LHCN-M2 (cell line): ENCODE results near the gene PCBP3. TPM values are rescaled to one million over a fixed set of nuclear protein-coding genes. Genes with fewer than 3 reads are reported as not detected.
A peak's percentile ranks its signal among the peaks of the same experiment; 100 is the strongest.

Source experiments
- DNase-seq: peaks from one replicate; pipeline ENCODE4 v3.0.0-alpha.2; 2012; ENCODE audit warnings: low read depth
- total RNA-seq: library from RNA; depleted of rRNA; stranded (reverse); fragments of >200 nt; gene quantifications from 2 replicates; pipeline ENCODE4 v1.2.3, GENCODE V29; 2014

The PCBP3 gene
- total RNA-seq, 1 experiment from 2014 or later, result 3.8 TPM

GRCh38 chr21:45927851-45928850 lies 284.6 kb downstream of the PCBP3 start:
- no peak for DNase-seq

- DNase-seq, result no peak
Observed at GRCh38 chr21:45929449-45929848, 285.9 kb downstream of the PCBP3 start.

GRCh38 chr21:45930231-45930760 lies 286.8 kb downstream of the PCBP3 start:
- no peak for DNase-seq

GRCh38 chr21:45930792-45931191 lies 287.3 kb downstream of the PCBP3 start:
- no peak for DNase-seq

GRCh38 chr21:45931397-45931969 lies 288.0 kb downstream of the PCBP3 start:
- DNase-seq, result no peak

GRCh38 chr21:45932922-45933502 lies 289.5 kb downstream of the PCBP3 start:
- no peak for DNase-seq

GRCh38 chr21:45934085-45934484 lies 290.6 kb downstream of the PCBP3 start:
- no peak for DNase-seq

GRCh38 chr21:45934554-45934953 lies 291.0 kb downstream of the PCBP3 start:
- no peak for DNase-seq

- DNase-seq, result peak; percentile 51
Observed at GRCh38 chr21:45935628-45936027, 292.1 kb downstream of the PCBP3 start.

- DNase-seq, result no peak
Observed at GRCh38 chr21:45937721-45938452, 294.4 kb downstream of the PCBP3 start.

GRCh38 chr21:45938453-45938755 lies 294.9 kb downstream of the PCBP3 start:
- DNase-seq, result no peak

GRCh38 chr21:45938811-45939520 lies 295.4 kb downstream of the PCBP3 start:
- peak; percentile 30 for DNase-seq

- DNase-seq, result no peak
Observed at GRCh38 chr21:45939521-45940045, 296.1 kb downstream of the PCBP3 start.

- no peak for DNase-seq
Observed at GRCh38 chr21:45940091-45940490, 296.6 kb downstream of the PCBP3 start.

GRCh38 chr21:45940621-45941337 lies 297.3 kb downstream of the PCBP3 start:
- no peak for DNase-seq

GRCh38 chr21:45941338-45941710 lies 297.8 kb downstream of the PCBP3 start:
- DNase-seq, result no peak

GRCh38 chr21:45941717-45942546 lies 298.4 kb downstream of the PCBP3 start:
- DNase-seq, result no peak

GRCh38 chr21:45942755-45943629 lies 299.5 kb downstream of the PCBP3 start:
- no peak for DNase-seq
